T-helper 17 cell (primary cell): ENCODE data around the gene SCNM1. TPM values are rescaled to one million over a fixed set of nuclear protein-coding genes. Genes with fewer than 3 reads are reported as not detected.
A peak's percentile ranks its signal among the peaks of the same experiment; 100 is the strongest.

Experiments used
- ATAC-seq: fragments of 150-1000 bp; cut with Tn5 transposase; 2 replicates; pipeline ENCODE4 v1.10.0; 2021; ENCODE audit warnings: mild to moderate bottlenecking, moderate library complexity
- DNase-seq, 3 donors: peaks; one replicate each; pipeline versions ENCODE4 v3.0.0 to v3.0.0-alpha.2; 2020 to 2021
- H3K9me3 ChIP-seq: one replicate; pipeline ENCODE4 v1.7.0; 2013; ENCODE audit warnings: low read length, mild to moderate bottlenecking; ENCODE audit not compliant: control insufficient read depth, poor library complexity, severe bottlenecking
- H3K27ac Mint-ChIP-seq: one replicate; pipeline ENCODE4 v1.8.0; 2022; ENCODE audit warnings: mild to moderate bottlenecking, moderate library complexity, mixed read lengths
- H3K27me3 Mint-ChIP-seq: one replicate; pipeline ENCODE4 v1.8.0; 2022; ENCODE audit warnings: mixed read lengths
- H3K36me3 Mint-ChIP-seq: one replicate; pipeline ENCODE4 v1.8.0; 2022; ENCODE audit warnings: low read depth, mixed read lengths
- H3K4me1 Mint-ChIP-seq: one replicate; pipeline ENCODE4 v1.8.0; 2022; ENCODE audit warnings: mild to moderate bottlenecking, mixed read lengths
- H3K4me3 Mint-ChIP-seq: one replicate; pipeline ENCODE4 v1.8.0; 2022; ENCODE audit warnings: mild to moderate bottlenecking, moderate library complexity, mixed read lengths
- total RNA-seq, 4 donors: library from RNA in 2 of 4; stranded (reverse) in 2 of 4; gene quantifications; one replicate each; pipeline ENCODE4 v1.2.3 and lab custom pipeline; 2022 to 2026

The SCNM1 gene
- total RNA-seq, 2 donors from 2014 or later, result 33.7 to 37.8 TPM

GRCh38 chr1:151142411-151143056, 23.4 kb upstream of the SCNM1 start:
- H3K27me3 Mint-ChIP-seq, result no peaks in the 10 kb centered on the region
- H3K27ac Mint-ChIP-seq, result no peak overlapping the region
- ATAC-seq, result no peak
- H3K4me3 Mint-ChIP-seq, result no peak overlapping the region
- peaks cover 20% of the 10 kb centered on the region for H3K4me1 Mint-ChIP-seq
- no peaks in the 10 kb centered on the region for H3K9me3 ChIP-seq
- peaks cover 2% of the 10 kb centered on the region for H3K36me3 Mint-ChIP-seq
- DNase-seq, result no peak

GRCh38 chr1:151143057-151143435, 22.9 kb upstream of the SCNM1 start:
- peaks cover 23% of the 10 kb centered on the region for H3K4me1 Mint-ChIP-seq
- H3K9me3 ChIP-seq, result no peaks in the 10 kb centered on the region
- H3K4me3 Mint-ChIP-seq, result no peak overlapping the region
- DNase-seq (no peak), ATAC-seq (no peak)
- H3K27ac Mint-ChIP-seq, result no peak overlapping the region
- H3K27me3 Mint-ChIP-seq, result no peaks in the 10 kb centered on the region
- peaks cover 2% of the 10 kb centered on the region for H3K36me3 Mint-ChIP-seq

- peaks cover 2% of the 10 kb centered on the region for H3K36me3 Mint-ChIP-seq
- ATAC-seq, result no peak
- no peak overlapping the region for H3K4me3 Mint-ChIP-seq
Observed at GRCh38 chr1:151143986-151144385, 22.0 kb upstream of the SCNM1 start.

GRCh38 chr1:151144474-151145303, 21.3 kb upstream of the SCNM1 start:
- ATAC-seq (no peak), DNase-seq (no peak)
- H3K9me3 ChIP-seq, result no peaks in the 10 kb centered on the region
- peak overlapping the region; percentile 99 for H3K4me3 Mint-ChIP-seq
- no peaks in the 10 kb centered on the region for H3K27me3 Mint-ChIP-seq
- H3K4me1 Mint-ChIP-seq, result peaks cover 23% of the 10 kb centered on the region
- H3K36me3 Mint-ChIP-seq, result peaks cover 2% of the 10 kb centered on the region
- H3K27ac Mint-ChIP-seq, result no peak overlapping the region

More at GRCh38 chr1:151143986-151144385, 22.0 kb upstream of the SCNM1 start:
- H3K9me3 ChIP-seq, result no peaks in the 10 kb centered on the region
- H3K27me3 Mint-ChIP-seq, result no peaks in the 10 kb centered on the region
- no peak overlapping the region for H3K27ac Mint-ChIP-seq
- H3K4me1 Mint-ChIP-seq, result peaks cover 23% of the 10 kb centered on the region
- DNase-seq, result no peak

- H3K4me3 Mint-ChIP-seq, result peak overlapping the region; percentile 99
- H3K27me3 Mint-ChIP-seq, result no peaks in the 10 kb centered on the region
- H3K27ac Mint-ChIP-seq, result peak overlapping the region; percentile 87
- DNase-seq (no peak), ATAC-seq (no peak)
- H3K4me1 Mint-ChIP-seq, result peaks cover 24% of the 10 kb centered on the region
- H3K9me3 ChIP-seq, result no peaks in the 10 kb centered on the region
- H3K36me3 Mint-ChIP-seq, result peaks cover 2% of the 10 kb centered on the region
Observed at GRCh38 chr1:151145304-151146071, 20.5 kb upstream of the SCNM1 start.

- H3K36me3 Mint-ChIP-seq, result peaks cover 2% of the 10 kb centered on the region
- H3K4me3 Mint-ChIP-seq, result peak overlapping the region; percentile 99
- no peak for DNase-seq
- H3K4me1 Mint-ChIP-seq, result peaks cover 24% of the 10 kb centered on the region
- H3K27me3 Mint-ChIP-seq, result no peaks in the 10 kb centered on the region
- no peaks in the 10 kb centered on the region for H3K9me3 ChIP-seq
- ATAC-seq, result peak; percentile 6
- H3K27ac Mint-ChIP-seq, result peak overlapping the region; percentile 87
Observed at GRCh38 chr1:151146072-151146411, 19.9 kb upstream of the SCNM1 start.

- H3K27ac Mint-ChIP-seq, result peak within 1 kb of the TSS; percentile 87
- H3K4me1 Mint-ChIP-seq, result peaks cover 24% of the 10 kb centered on the region
- peak within 1 kb of the TSS; percentile 99 for H3K4me3 Mint-ChIP-seq
- H3K27me3 Mint-ChIP-seq, result no peaks in the 10 kb centered on the region
- peak; percentile 100 for ATAC-seq
- no peaks in the 10 kb centered on the region for H3K9me3 ChIP-seq
- H3K36me3 Mint-ChIP-seq, result peaks cover 2% of the 10 kb centered on the region
- DNase-seq, result peak; percentile 75 to 84 (median 82)
Observed at GRCh38 chr1:151146412-151147131, 19.4 kb upstream of the SCNM1 start, which contains the start of gene SEMA6C. Gene SEMA6C, minus strand, starts transcription at chr1:151146631. Its CDS starts 4,010 bp downstream, at chr1:151142621.

- ATAC-seq (no peak), DNase-seq (no peak)
- H3K27me3 Mint-ChIP-seq, result no peaks in the 10 kb centered on the region
Observed at GRCh38 chr1:151147132-151147503, 18.8 kb upstream of the SCNM1 start.

GRCh38 chr1:151147665-151148064, 18.3 kb upstream of the SCNM1 start:
- Mint-ChIP-seq H3K36me3 (peaks cover 2% of the 10 kb centered on the region), H3K4me3 (peak overlapping the region; percentile 99), H3K4me1 (peaks cover 24% of the 10 kb centered on the region), H3K27ac (peak overlapping the region; percentile 87), H3K27me3 (no peaks in the 10 kb centered on the region)
- no peaks in the 10 kb centered on the region for H3K9me3 ChIP-seq
- ATAC-seq, result no peak
- DNase-seq, result no peak

More at GRCh38 chr1:151147132-151147503, 18.8 kb upstream of the SCNM1 start:
- Mint-ChIP-seq H3K36me3 (peaks cover 2% of the 10 kb centered on the region), H3K4me1 (peaks cover 24% of the 10 kb centered on the region), H3K4me3 (peak overlapping the region; percentile 99), H3K27ac (peak overlapping the region; percentile 87)
- H3K9me3 ChIP-seq, result no peaks in the 10 kb centered on the region

GRCh38 chr1:151156515-151156819, 9.5 kb upstream of the SCNM1 start, which contains the start of gene TNFAIP8L2:
Gene TNFAIP8L2, plus strand, starts transcription at chr1:151156649. Its CDS starts 2,049 bp downstream, at chr1:151158698.
- DNase-seq (peak; percentile 41 to 62 (median 56)), ATAC-seq (peak; percentile 88)
- no peaks in the 10 kb centered on the region for H3K9me3 ChIP-seq
- H3K4me3 Mint-ChIP-seq, result peak within 1 kb of the TSS; percentile 100
- H3K27me3 Mint-ChIP-seq, result no peaks in the 10 kb centered on the region
- H3K27ac Mint-ChIP-seq, result peak within 1 kb of the TSS; percentile 99
- H3K4me1 Mint-ChIP-seq, result peaks cover 38% of the 10 kb centered on the region
- peaks cover 7% of the 10 kb centered on the region for H3K36me3 Mint-ChIP-seq

GRCh38 chr1:151157067-151157531, 8.8 kb upstream of the SCNM1 start:
- H3K9me3 ChIP-seq, result no peaks in the 10 kb centered on the region
- H3K36me3 Mint-ChIP-seq, result peaks cover 7% of the 10 kb centered on the region
- peak overlapping the region; percentile 99 for H3K27ac Mint-ChIP-seq
- peak in 2 of 3 donors; percentile 33 to 42 for DNase-seq
- H3K4me3 Mint-ChIP-seq, result peak overlapping the region; percentile 100
- ATAC-seq, result peak; percentile 53
- H3K27me3 Mint-ChIP-seq, result no peaks in the 10 kb centered on the region
- peaks cover 42% of the 10 kb centered on the region for H3K4me1 Mint-ChIP-seq

GRCh38 chr1:151158326-151158725, 7.6 kb upstream of the SCNM1 start:
- ATAC-seq, result no peak
- Mint-ChIP-seq H3K4me1 (peaks cover 47% of the 10 kb centered on the region), H3K36me3 (peaks cover 11% of the 10 kb centered on the region), H3K27me3 (no peaks in the 10 kb centered on the region), H3K27ac (peak overlapping the region; percentile 99), H3K4me3 (peak overlapping the region; percentile 100)
- DNase-seq, result no peak
- H3K9me3 ChIP-seq, result no peaks in the 10 kb centered on the region
